GM13976 (cell line): Measurements from ENCODE around the gene CERS6.

Experiments
- DNase-seq: peaks from one replicate; pipeline ENCODE4 v3.0.0; 2012; ENCODE audit warnings: low spot score
- CTCF ChIP-seq: IDR thresholded peaks from 2 replicates; pipeline ENCODE4 v1.5.1; 2012; ENCODE audit warnings: borderline replicate concordance, mild to moderate bottlenecking; ENCODE audit not compliant: insufficient read depth; ENCODE audit errors: extremely low read depth, missing control alignments, control extremely low read depth
- in situ Hi-C: fragments of 300-500 bp; cut with MboI; formaldehyde crosslinking; loops from one replicate; pipeline ENCODE4 v1.12.0; 2022; ENCODE audit warnings: low sequenced_read_pairs, mixed read lengths, inconsistent platforms; ENCODE audit not compliant: unreplicated experiment

Gene CERS6

GRCh38 chr2:168645696-168646338, 189.7 kb downstream of the CERS6 start:
- in situ Hi-C loops = no loop called here
- no peak for DNase-seq
- TF ChIP-seq CTCF = no peak

GRCh38 chr2:168649105-168649504, 193.0 kb downstream of the CERS6 start:
- no peak for DNase-seq
- in situ Hi-C loops = no loop called here
- no peak for TF ChIP-seq CTCF

- in situ Hi-C loops = no loop called here
- no peak for DNase-seq
- no peak for TF ChIP-seq CTCF
Observed at GRCh38 chr2:168649562-168649961, 193.5 kb downstream of the CERS6 start.

DNA sequence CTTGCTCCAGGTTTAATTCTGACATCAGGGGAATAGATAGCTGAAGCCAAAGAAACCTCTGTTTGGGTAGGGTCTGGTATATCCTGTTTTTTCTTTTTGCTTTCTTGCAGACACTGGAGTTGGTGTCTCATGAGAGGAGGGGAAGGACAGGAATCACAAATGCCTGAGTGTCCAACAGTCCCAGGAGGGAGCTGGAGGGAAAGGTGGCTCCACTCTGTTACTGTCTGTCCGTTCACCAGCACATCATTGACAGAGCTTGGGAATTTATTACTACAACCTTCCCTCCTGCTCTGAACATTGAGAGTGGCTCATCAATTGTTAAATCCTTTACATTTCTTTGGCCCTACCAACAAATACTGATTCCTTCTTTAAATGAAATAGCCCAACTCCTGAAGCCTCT, 194.1 kb downstream of the CERS6 start:
- in situ Hi-C loops = no loop called here
- no peak for TF ChIP-seq CTCF

GRCh38 chr2:168650781-168651180, 194.7 kb downstream of the CERS6 start:
- TF ChIP-seq CTCF = no peak
- in situ Hi-C loops = no loop called here
- no peak for DNase-seq

More for the DNA sequence above, 194.1 kb downstream of the CERS6 start:
- no peak for DNase-seq

DNA sequence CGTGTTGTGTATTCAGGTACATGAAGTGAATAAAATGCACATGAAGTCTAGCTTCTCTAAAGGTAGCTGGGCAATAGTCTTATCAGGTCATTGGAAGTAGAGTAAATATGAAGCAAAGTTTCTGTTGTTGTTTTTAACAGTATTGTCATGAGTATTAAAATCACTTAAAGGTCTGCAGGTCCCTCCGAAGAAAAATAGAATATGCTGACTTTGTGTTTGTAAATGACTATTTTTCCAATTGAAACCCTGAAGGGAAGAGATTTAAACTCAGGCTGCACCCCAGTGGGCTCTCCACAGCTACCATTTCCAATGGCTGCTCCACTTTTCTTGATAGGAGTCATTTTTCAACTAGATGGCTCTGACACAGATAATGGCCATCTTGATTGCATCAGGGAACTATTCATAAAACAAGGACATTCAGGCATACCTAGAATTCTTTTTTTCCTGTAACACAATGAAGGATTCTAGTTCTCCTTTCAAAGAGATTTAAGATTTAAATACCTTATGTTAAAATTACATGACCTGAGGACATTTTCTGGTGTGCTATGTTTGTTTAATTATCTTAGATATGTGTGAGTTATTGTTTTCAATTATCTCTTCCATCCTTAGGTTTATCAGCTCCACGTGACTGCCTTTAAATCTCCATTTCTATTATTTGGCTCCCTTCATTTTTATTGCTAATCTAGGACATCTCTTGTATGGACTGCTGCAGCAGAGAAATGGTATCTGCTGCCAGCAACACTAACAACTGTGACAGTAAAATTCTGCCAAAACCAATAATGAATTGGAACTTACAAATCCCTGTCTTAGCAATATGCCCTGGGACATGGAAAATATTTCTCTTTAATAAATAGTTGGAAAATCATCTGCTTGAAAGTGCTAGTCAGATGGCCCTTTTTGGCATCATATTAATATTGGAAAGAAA, 197.2 kb downstream of the CERS6 start:
- no peak for DNase-seq
- no peak for TF ChIP-seq CTCF
- in situ Hi-C loops = no loop called here

- no peak for TF ChIP-seq CTCF
- DNase-seq = no peak
- in situ Hi-C loops = no loop called here
Observed at GRCh38 chr2:168654705-168655104, 198.6 kb downstream of the CERS6 start.
